HEK293 (cell line): ENCODE measurements around the gene SLC24A5.

Source experiments
- CTCF ChIA-PET: fragments of 350-600 bp; formaldehyde crosslinking; extraction: SDS; loops from one replicate; lab custom pipeline; 2021; ENCODE audit warnings: antibody characterized with exemption; lab: Yijun Ruan, JAX
- POLR2A ChIA-PET: fragments of 300-600 bp; formaldehyde crosslinking; extraction: SDS; loops from one replicate; lab custom pipeline; 2020; ENCODE audit warnings: antibody characterized with exemption, inconsistent platforms; lab: Yijun Ruan, JAX
- H3K27ac ChIP-seq: fragments of 200-500 bp; sonication (Bioruptor generic); 2 replicates; pipeline ENCODE4 v1.5.1; 2014; ENCODE audit warnings: low read depth, low read length, control low read depth, inconsistent platforms; ENCODE audit errors: extremely low read depth
- H3K36me3 ChIP-seq, 2 experiments: fragments of 200-500 bp in 1 of 2; sonication (Bioruptor generic) in 1 of 2; 1 replicate in 1 of 2; 2 replicates in 1 of 2; pipeline ENCODE4 v1.5.1; 2014 to 2017; ENCODE audit warnings: inconsistent platforms in 2 of 2, low read length in 2 of 2; ENCODE audit not compliant: control insufficient read depth in 2 of 2, insufficient read depth in 1 of 2
- H3K4me1 ChIP-seq: fragments of 200-500 bp; sonication (Bioruptor generic); 2 replicates; pipeline ENCODE4 v1.5.1; 2014; ENCODE audit warnings: mild to moderate bottlenecking, low read length, inconsistent platforms; ENCODE audit not compliant: control insufficient read depth, insufficient read depth
- H3K4me3 ChIP-seq: 2 replicates; pipeline ENCODE4 v1.5.1; 2011; ENCODE audit warnings: low read depth, mild to moderate bottlenecking, control low read depth, low read length, moderate library complexity
- H3K9me3 ChIP-seq: fragments of 200-500 bp; sonication (Bioruptor generic); 2 replicates; pipeline ENCODE4 v1.5.1; 2014; ENCODE audit warnings: low read depth, low read length, inconsistent platforms; ENCODE audit not compliant: control insufficient read depth, insufficient read depth
- FEZF1 ChIP-seq: fragments of 450-650 bp; formaldehyde crosslinking; IDR thresholded peaks from 2 replicates; pipeline ENCODE4 v1.5.1; 2016; ENCODE audit warnings: missing biosample characterization, missing genetic modification characterization
- HOXC10 ChIP-seq: sonication (generic); formaldehyde crosslinking; IDR thresholded peaks from 2 replicates; pipeline ENCODE4 v1.8.1; 2023; ENCODE audit warnings: mild to moderate bottlenecking, missing genetic modification reagents
- KLF9 ChIP-seq: fragments of 450-650 bp; formaldehyde crosslinking; IDR thresholded peaks from 2 replicates; pipeline ENCODE4 v1.5.1; 2016; ENCODE audit warnings: missing biosample characterization, missing genetic modification characterization, low read depth
- PRDM4 ChIP-seq: fragments of 450-650 bp; formaldehyde crosslinking; IDR thresholded peaks from 2 replicates; pipeline ENCODE4 v1.5.1; 2017; ENCODE audit warnings: missing biosample characterization, missing genetic modification characterization
- ZBTB17 ChIP-seq: fragments of 450-650 bp; formaldehyde crosslinking; IDR thresholded peaks from 2 replicates; pipeline ENCODE4 v1.5.1; 2016; ENCODE audit warnings: missing biosample characterization, missing genetic modification characterization
- ZBTB20 ChIP-seq: fragments of 450-650 bp; formaldehyde crosslinking; IDR thresholded peaks from 2 replicates; pipeline ENCODE4 v1.5.1; 2016; ENCODE audit warnings: missing biosample characterization, missing genetic modification characterization
- ZBTB7A ChIP-seq: fragments of 450-650 bp; formaldehyde crosslinking; IDR thresholded peaks from 2 replicates; pipeline ENCODE4 v1.5.1; 2016; ENCODE audit warnings: low read depth, missing biosample characterization, missing genetic modification characterization
- ZNF114 ChIP-seq: fragments of 450-650 bp; formaldehyde crosslinking; IDR thresholded peaks from 2 replicates; pipeline ENCODE4 v1.5.0; 2017; ENCODE audit warnings: missing biosample characterization, missing genetic modification characterization
- ZNF132 ChIP-seq: fragments of 450-650 bp; formaldehyde crosslinking; IDR thresholded peaks from 2 replicates; pipeline ENCODE4 v1.5.1; 2017; ENCODE audit warnings: missing biosample characterization, missing genetic modification characterization, borderline replicate concordance
- ZNF24 ChIP-seq: fragments of 450-650 bp; formaldehyde crosslinking; IDR thresholded peaks from 2 replicates; pipeline ENCODE4 v1.5.1; 2016; ENCODE audit warnings: missing biosample characterization, missing genetic modification characterization
- ZNF274 ChIP-seq, 2 experiments: fragments of 200-500 bp in 1 of 2; fragments of 450-650 bp in 1 of 2; sonication (Bioruptor generic) in 1 of 2; formaldehyde crosslinking in 1 of 2; IDR thresholded peaks; 2 replicates each; pipeline versions ENCODE4 v1.5.1 to v1.6.1; 2014 to 2016; ENCODE audit warnings: borderline replicate concordance in 1 of 2, inconsistent platforms in 1 of 2, low read length in 1 of 2, missing biosample characterization in 1 of 2, missing genetic modification characterization in 1 of 2
- ZNF394 ChIP-seq: fragments of 450-650 bp; formaldehyde crosslinking; IDR thresholded peaks from 2 replicates; pipeline ENCODE4 v1.5.1; 2016; ENCODE audit warnings: missing biosample characterization, missing genetic modification characterization, mild to moderate bottlenecking, moderate library complexity, borderline replicate concordance
- ZNF501 ChIP-seq: fragments of 450-650 bp; formaldehyde crosslinking; IDR thresholded peaks from 2 replicates; pipeline ENCODE4 v1.5.1; 2016; ENCODE audit warnings: missing biosample characterization, missing genetic modification characterization
- ZNF549 ChIP-seq: fragments of 450-650 bp; IDR thresholded peaks from 2 replicates; pipeline ENCODE4 v1.5.1; 2018; ENCODE audit warnings: missing biosample characterization, missing genetic modification characterization, mild to moderate bottlenecking, inconsistent platforms, moderate library complexity
- ZNF555 ChIP-seq: fragments of 450-650 bp; formaldehyde crosslinking; conservative IDR thresholded peaks from 2 replicates; pipeline ENCODE4 v1.5.1; 2017; ENCODE audit warnings: missing biosample characterization, mild to moderate bottlenecking, missing genetic modification characterization, inconsistent platforms
- ZNF571 ChIP-seq: fragments of 450-650 bp; formaldehyde crosslinking; IDR thresholded peaks from 2 replicates; pipeline ENCODE4 v1.5.0; 2017; ENCODE audit warnings: missing biosample characterization, missing genetic modification characterization
- ZNF623 ChIP-seq: fragments of 450-650 bp; formaldehyde crosslinking; IDR thresholded peaks from 2 replicates; pipeline ENCODE4 v1.5.1; 2016; ENCODE audit warnings: missing biosample characterization, missing genetic modification characterization
- ZNF660 ChIP-seq: fragments of 450-650 bp; IDR thresholded peaks from 2 replicates; pipeline ENCODE4 v1.5.1; 2018; ENCODE audit warnings: missing biosample characterization, mild to moderate bottlenecking, missing genetic modification characterization
- ZNF664 ChIP-seq: fragments of 450-650 bp; formaldehyde crosslinking; IDR thresholded peaks from 2 replicates; pipeline ENCODE4 v1.5.1; 2016; ENCODE audit warnings: missing biosample characterization, missing genetic modification characterization
- ZNF670 ChIP-seq: fragments of 450-650 bp; formaldehyde crosslinking; IDR thresholded peaks from 2 replicates; pipeline ENCODE4 v1.5.1; 2016; ENCODE audit warnings: missing biosample characterization, missing genetic modification characterization, low read depth
- ZNF701 ChIP-seq: fragments of 450-650 bp; formaldehyde crosslinking; IDR thresholded peaks from 2 replicates; pipeline ENCODE4 v1.5.1; 2016; ENCODE audit warnings: missing biosample characterization, missing genetic modification characterization
- ZNF777 ChIP-seq: fragments of 450-650 bp; formaldehyde crosslinking; IDR thresholded peaks from 2 replicates; pipeline ENCODE4 v1.5.1; 2017; ENCODE audit warnings: missing biosample characterization, missing genetic modification characterization, borderline replicate concordance
- ZNF837 ChIP-seq: fragments of 450-650 bp; formaldehyde crosslinking; IDR thresholded peaks from 2 replicates; pipeline ENCODE4 v1.5.1; 2016; ENCODE audit warnings: missing biosample characterization, missing genetic modification characterization
- ZSCAN16 ChIP-seq: fragments of 450-650 bp; formaldehyde crosslinking; IDR thresholded peaks from 2 replicates; pipeline ENCODE4 v1.5.1; 2016; ENCODE audit warnings: missing biosample characterization, missing genetic modification characterization
- TF ChIP-seq, protein P1 (sequence below): fragments of 450-650 bp; formaldehyde crosslinking; IDR thresholded peaks from 2 replicates; pipeline ENCODE4 v1.5.1; 2017; ENCODE audit warnings: missing biosample characterization, mild to moderate bottlenecking, missing genetic modification characterization, moderate library complexity

Gene SLC24A5

DNA sequence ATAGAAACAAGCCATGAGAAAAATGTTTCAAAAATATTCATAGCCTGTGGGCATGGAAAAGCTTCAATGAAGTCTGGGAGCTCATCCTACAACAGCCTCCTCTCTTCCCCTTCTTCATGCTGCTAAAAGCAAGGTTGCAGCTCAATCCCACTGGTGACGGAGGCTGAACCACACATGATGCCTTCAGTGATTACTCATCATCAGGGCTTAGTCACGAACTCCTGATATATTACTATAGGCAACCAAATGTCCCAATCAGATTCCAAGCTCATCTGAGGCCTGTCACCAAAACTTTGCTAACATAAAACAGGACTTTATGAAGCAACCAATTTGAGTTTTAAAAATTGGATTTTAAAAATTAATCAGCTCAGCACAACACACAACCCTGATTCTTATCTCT, 24.0 kb upstream of the SLC24A5 start:
- no peak for TF ChIP-seq ZNF623 (tag by site-specific recombination)
- no peak for TF ChIP-seq ZNF394 (tag by site-specific recombination)
- TF ChIP-seq ZSCAN16 (tag by site-specific recombination), result no peak
- TF ChIP-seq ZBTB20 (tag by site-specific recombination), result no peak
- no peak for TF ChIP-seq ZNF24 (tag by site-specific recombination)
- TF ChIP-seq ZNF501 (tag by site-specific recombination), result no peak
- no peak for TF ChIP-seq ZBTB17 (tag by site-specific recombination)
- no peak for TF ChIP-seq KLF9 (tag by site-specific recombination)
- no peaks in the 10 kb centered on the region for H3K36me3 ChIP-seq
- no peak overlapping the region for H3K4me3 ChIP-seq
- ChIA-PET CTCF (interaction anchor here (1.1 kb wide), 2 partner anchors 11 to 34 kb away, joined by 3 read pairs; no protein-coding TSS in a partner anchor), POLR2A (no interaction called here)
- H3K4me1 ChIP-seq, result no peaks in the 10 kb centered on the region
- no peak overlapping the region for H3K27ac ChIP-seq
- no peaks in the 10 kb centered on the region for H3K9me3 ChIP-seq

DNA sequence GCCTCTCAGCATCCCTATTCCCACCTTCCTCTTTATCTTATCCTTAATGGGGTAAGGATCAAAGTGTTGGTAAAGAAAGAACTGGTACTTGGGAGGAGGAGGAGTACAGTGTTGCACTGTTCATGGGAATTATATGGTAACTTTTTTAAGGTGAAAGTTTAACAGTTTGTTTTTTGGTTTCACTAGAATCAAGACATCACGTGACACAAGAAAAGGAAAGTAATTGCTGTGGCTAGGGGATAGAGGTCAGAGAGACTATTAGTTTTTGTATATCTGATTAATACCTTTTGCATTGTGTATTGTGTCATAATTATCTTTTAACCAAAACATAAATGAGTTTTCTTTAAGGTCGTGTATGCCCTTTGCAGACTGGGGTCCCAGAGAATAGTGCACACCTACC, 23.5 kb upstream of the SLC24A5 start:
- no peak overlapping the region for H3K27ac ChIP-seq
- CTCF ChIA-PET, result interaction anchor here (1.1 kb wide), 2 partner anchors 12 to 34 kb away, joined by 3 read pairs; no protein-coding TSS in a partner anchor
- POLR2A ChIA-PET, result no interaction called here
- H3K9me3 ChIP-seq, result no peaks in the 10 kb centered on the region
- no peaks in the 10 kb centered on the region for H3K4me1 ChIP-seq
- TF ChIP-seq ZNF777 (no peak), ZNF571 (no peak), ZNF664 (tag by site-specific recombination) (no peak), ZNF670 (no peak), ZNF837 (tag by site-specific recombination) (no peak), ZNF274 (IDR thresholded peaks at IDR 0.05; ENCODE audit: low read length) (no peak), ZNF274 (tag by site-specific recombination; IDR thresholded peaks at IDR 0.05; ENCODE audit: borderline replicate concordance) (no peak), FEZF1 (tag by site-specific recombination) (no peak), ZNF114 (tag by site-specific recombination) (no peak), HOXC10 (CRISPR knock-in tag) (no peak), ZNF660 (no peak), ZNF132 (no peak), PRDM4 (tag by site-specific recombination) (no peak), ZNF549 (tag by site-specific recombination) (no peak), ZNF24 (tag by site-specific recombination) (no peak), ZNF555 (tag by site-specific recombination) (no peak), ZNF701 (tag by site-specific recombination) (no peak), ZBTB7A (no peak)
- TF ChIP-seq, protein P1, sequence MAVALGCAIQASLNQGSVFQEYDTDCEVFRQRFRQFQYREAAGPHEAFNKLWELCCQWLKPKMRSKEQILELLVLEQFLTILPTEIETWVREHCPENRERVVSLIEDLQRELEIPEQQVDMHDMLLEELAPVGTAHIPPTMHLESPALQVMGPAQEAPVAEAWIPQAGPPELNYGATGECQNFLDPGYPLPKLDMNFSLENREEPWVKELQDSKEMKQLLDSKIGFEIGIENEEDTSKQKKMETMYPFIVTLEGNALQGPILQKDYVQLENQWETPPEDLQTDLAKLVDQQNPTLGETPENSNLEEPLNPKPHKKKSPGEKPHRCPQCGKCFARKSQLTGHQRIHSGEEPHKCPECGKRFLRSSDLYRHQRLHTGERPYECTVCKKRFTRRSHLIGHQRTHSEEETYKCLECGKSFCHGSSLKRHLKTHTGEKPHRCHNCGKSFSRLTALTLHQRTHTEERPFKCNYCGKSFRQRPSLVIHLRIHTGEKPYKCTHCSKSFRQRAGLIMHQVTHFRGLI, result no peak
- no peaks in the 10 kb centered on the region for H3K36me3 ChIP-seq
- no peak overlapping the region for H3K4me3 ChIP-seq
